HG03432 (cell line): ENCODE results near the gene MRPL24.

Source experiments
- ATAC-seq: cut with Tn5 transposase; IDR thresholded peaks from one replicate; pipeline ENCODE4 v1.9.1; 2021; ENCODE audit warnings: mild to moderate bottlenecking, moderate library complexity; ENCODE audit not compliant: unreplicated experiment

The MRPL24 gene

GRCh38 chr1:156712626-156713025 is 28.3 kb downstream of the MRPL24 start:
- ATAC-seq: no peak

GRCh38 chr1:156711011-156711817 is 29.7 kb downstream of the MRPL24 start:
- no peak for ATAC-seq

- ATAC-seq: no peak
Observed at GRCh38 chr1:156709757-156710489, 31.0 kb downstream of the MRPL24 start.

GRCh38 chr1:156709031-156709430 is 31.9 kb downstream of the MRPL24 start:
- no peak for ATAC-seq

- no peak for ATAC-seq
Observed at GRCh38 chr1:156708218-156708661, 32.6 kb downstream of the MRPL24 start.

- no peak for ATAC-seq
Observed at GRCh38 chr1:156707417-156708217, 33.3 kb downstream of the MRPL24 start.

GRCh38 chr1:156706657-156707416 is 34.1 kb downstream of the MRPL24 start:
- ATAC-seq: no peak

- no peak for ATAC-seq
Observed at GRCh38 chr1:156705918-156706656, 34.8 kb downstream of the MRPL24 start.

- no peak for ATAC-seq
Observed at GRCh38 chr1:156705321-156705917, 35.5 kb downstream of the MRPL24 start, which contains the start of gene CRABP2. Gene CRABP2, minus strand, starts transcription at chr1:156705583. Its CDS starts 137 bp downstream, at chr1:156705446.

- ATAC-seq: no peak
Observed at GRCh38 chr1:156704930-156705320, 36.0 kb downstream of the MRPL24 start.

GRCh38 chr1:156704166-156704711 is 36.6 kb downstream of the MRPL24 start:
- no peak for ATAC-seq

- no peak for ATAC-seq
Observed at GRCh38 chr1:156703741-156704140, 37.1 kb downstream of the MRPL24 start.

GRCh38 chr1:156703336-156703735 is 37.6 kb downstream of the MRPL24 start:
- ATAC-seq: no peak

GRCh38 chr1:156700736-156701531 is 40.0 kb downstream of the MRPL24 start:
- ATAC-seq: no peak

- ATAC-seq: no peak
Observed at GRCh38 chr1:156698995-156699394, 41.9 kb downstream of the MRPL24 start.

- no peak for ATAC-seq
Observed at GRCh38 chr1:156697481-156697880, 43.4 kb downstream of the MRPL24 start.

- ATAC-seq: no peak
Observed at GRCh38 chr1:156696755-156697154, 44.1 kb downstream of the MRPL24 start.

- ATAC-seq: no peak
Observed at GRCh38 chr1:156694690-156694962, 46.3 kb downstream of the MRPL24 start.
